SHP77 treated with DMSO at 0.1 percent for 48 hours (cell line): Measurements from ENCODE around the gene SEC16A.

Source experiments
- DNase-seq: peaks from one replicate; lab custom pipeline; 2025; lab: John Stamatoyannopoulos, UW

Gene SEC16A

GRCh38 chr9:136519263-136520052 lies 36.6 kb upstream of the SEC16A start:
- DNase-seq: no peak

- DNase-seq: no peak
These were observed 35.8 kb upstream of the SEC16A start for GRCh38 chr9:136518623-136519022.

- DNase-seq: no peak
These were observed 35.1 kb upstream of the SEC16A start for GRCh38 chr9:136517950-136518349.

- no peak for DNase-seq
These were observed 34.3 kb upstream of the SEC16A start for GRCh38 chr9:136517012-136517743.

GRCh38 chr9:136516191-136516654 lies 33.4 kb upstream of the SEC16A start:
- no peak for DNase-seq

GRCh38 chr9:136515276-136515675 lies 32.4 kb upstream of the SEC16A start:
- no peak for DNase-seq

- no peak for DNase-seq
These were observed 31.3 kb upstream of the SEC16A start for GRCh38 chr9:136514022-136514714.

GRCh38 chr9:136513191-136513590 lies 30.4 kb upstream of the SEC16A start:
- no peak for DNase-seq

GRCh38 chr9:136512651-136513071 lies 29.8 kb upstream of the SEC16A start:
- DNase-seq: no peak

- DNase-seq: no peak
These were observed 29.1 kb upstream of the SEC16A start for GRCh38 chr9:136511670-136512592.

GRCh38 chr9:136511144-136511669 lies 28.4 kb upstream of the SEC16A start:
- no peak for DNase-seq

- DNase-seq: no peak
These were observed 27.7 kb upstream of the SEC16A start for GRCh38 chr9:136510561-136510960.

- no peak for DNase-seq
These were observed 26.7 kb upstream of the SEC16A start for GRCh38 chr9:136509549-136509948.

GRCh38 chr9:136508729-136509500 lies 26.1 kb upstream of the SEC16A start:
- no peak for DNase-seq

GRCh38 chr9:136507992-136508375 lies 25.1 kb upstream of the SEC16A start:
- no peak for DNase-seq

- DNase-seq: no peak
These were observed 24.6 kb upstream of the SEC16A start for GRCh38 chr9:136507221-136507991.

- no peak for DNase-seq
These were observed 23.6 kb upstream of the SEC16A start for GRCh38 chr9:136506425-136506824.

GRCh38 chr9:136505406-136506403 lies 22.9 kb upstream of the SEC16A start:
- no peak for DNase-seq
